Mucosa of descending colon (tissue), 3 donors: ENCODE results near the gene ANO1. TPM values are rescaled to one million over a fixed set of nuclear protein-coding genes. Genes with fewer than 3 reads are reported as not detected.

Source experiments
- ATAC-seq: fragments of 200-7000 bp; cut with Tn5 transposase; one replicate; pipeline ENCODE4 v1.9.1; 2020; ENCODE audit warnings: mild to moderate bottlenecking, moderate library complexity
- DNase-seq, 3 donors: peaks; one replicate each; pipeline ENCODE4 v3.0.0-alpha.2; 2020
- H3K36me3 ChIP-seq: fragments of 200-600 bp; one replicate; pipeline ENCODE4 v1.8.0; 2021; ENCODE audit warnings: low read depth, mild to moderate bottlenecking
- H3K4me1 ChIP-seq: fragments of 200-600 bp; one replicate; pipeline ENCODE4 v1.8.0; 2021; ENCODE audit warnings: low read depth, mild to moderate bottlenecking
- H3K4me3 ChIP-seq: fragments of 200-600 bp; one replicate; pipeline ENCODE4 v1.8.0; 2021; ENCODE audit warnings: mild to moderate bottlenecking
- H3K9me3 ChIP-seq: fragments of 200-600 bp; one replicate; pipeline ENCODE4 v1.8.0; 2021; ENCODE audit warnings: mild to moderate bottlenecking
- intact Hi-C, 2 donors: fragments of 100-400 bp; cut with DNase I in 1 of 2; cut with micrococcal nuclease in 1 of 2; formaldehyde crosslinking; loops; one replicate each; pipeline versions ENCODE4 v1.11.0 to v1.11.1; 2022; cut with DNase I, micrococcal nuclease
- total RNA-seq, 3 donors: library from RNA; stranded (reverse); fragmentation: NEBNext Ultra II Directional in 2 of 3; extraction: Animal tissue kit (Norgen Biotek cat#: 25700) in 2 of 3; gene quantifications; one replicate each; pipeline versions ENCODE4 v1.2.1 to v1.2.4, GENCODE V29; 2021 to 2023
- TF ChIP-seq, protein P1 (sequence below): fragments of 200-600 bp; IDR thresholded peaks from one replicate; pipeline ENCODE4 v1.8.0; 2022; ENCODE audit warnings: antibody characterized with exemption, mild to moderate bottlenecking
- donor health status: DM: no; HTN: no; CAD: no; lungs with moderate emphysema.
- donor health status: DM: no; HTN: no; CAD: no.
- donor health status: DM: no; HTN: yes; CAD: no.

Gene ANO1
- total RNA-seq, 3 donors from 2014 or later, result 10.7 to 26.6 (median 11.8) TPM

DNA sequence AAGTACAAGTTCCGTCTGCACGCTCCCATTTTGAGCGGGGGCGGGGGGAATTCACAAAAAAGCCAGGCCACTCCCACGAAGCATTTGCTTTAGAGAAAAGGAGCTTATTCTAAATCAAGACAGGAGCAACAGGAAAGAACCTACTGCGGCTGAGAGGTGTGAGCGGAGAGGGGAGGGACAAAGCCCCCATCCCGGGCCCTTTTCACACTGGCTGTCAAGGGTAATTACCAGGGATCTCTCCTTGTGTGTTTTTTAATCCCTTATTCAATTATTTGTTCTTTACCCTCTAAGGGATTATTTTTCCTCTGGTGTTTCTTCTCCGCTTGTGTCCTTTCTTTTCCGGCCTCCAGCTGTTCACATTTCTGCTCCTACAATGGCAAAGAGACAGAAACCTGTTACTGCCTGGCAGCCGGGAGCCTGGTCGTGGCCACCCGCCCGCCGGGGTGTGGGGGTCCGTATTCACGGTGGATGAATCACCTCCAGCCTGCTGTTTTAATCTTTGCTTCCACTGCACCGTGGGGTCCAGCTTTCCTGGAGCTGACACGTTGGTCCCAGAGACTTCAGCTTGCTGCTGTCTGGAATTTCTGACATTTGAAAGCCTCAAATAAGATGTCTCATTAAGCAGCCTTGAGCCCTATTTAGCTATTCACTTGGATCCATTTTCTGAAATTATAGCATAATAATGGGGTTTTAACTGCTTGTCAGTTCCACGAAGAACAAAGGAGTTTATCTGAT lies 63.5 kb downstream of the ANO1 start:
- ATAC-seq (no peak), DNase-seq (no peak)
- Histone ChIP-seq H3K9me3 (no peaks in the 10 kb centered on the region), H3K4me1 (no peaks in the 10 kb centered on the region), H3K36me3 (no peaks in the 10 kb centered on the region), H3K4me3 (no peak overlapping the region)
- intact Hi-C loops, result no loop called here
- TF ChIP-seq, protein P1, sequence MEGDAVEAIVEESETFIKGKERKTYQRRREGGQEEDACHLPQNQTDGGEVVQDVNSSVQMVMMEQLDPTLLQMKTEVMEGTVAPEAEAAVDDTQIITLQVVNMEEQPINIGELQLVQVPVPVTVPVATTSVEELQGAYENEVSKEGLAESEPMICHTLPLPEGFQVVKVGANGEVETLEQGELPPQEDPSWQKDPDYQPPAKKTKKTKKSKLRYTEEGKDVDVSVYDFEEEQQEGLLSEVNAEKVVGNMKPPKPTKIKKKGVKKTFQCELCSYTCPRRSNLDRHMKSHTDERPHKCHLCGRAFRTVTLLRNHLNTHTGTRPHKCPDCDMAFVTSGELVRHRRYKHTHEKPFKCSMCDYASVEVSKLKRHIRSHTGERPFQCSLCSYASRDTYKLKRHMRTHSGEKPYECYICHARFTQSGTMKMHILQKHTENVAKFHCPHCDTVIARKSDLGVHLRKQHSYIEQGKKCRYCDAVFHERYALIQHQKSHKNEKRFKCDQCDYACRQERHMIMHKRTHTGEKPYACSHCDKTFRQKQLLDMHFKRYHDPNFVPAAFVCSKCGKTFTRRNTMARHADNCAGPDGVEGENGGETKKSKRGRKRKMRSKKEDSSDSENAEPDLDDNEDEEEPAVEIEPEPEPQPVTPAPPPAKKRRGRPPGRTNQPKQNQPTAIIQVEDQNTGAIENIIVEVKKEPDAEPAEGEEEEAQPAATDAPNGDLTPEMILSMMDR, result no peak

DNA sequence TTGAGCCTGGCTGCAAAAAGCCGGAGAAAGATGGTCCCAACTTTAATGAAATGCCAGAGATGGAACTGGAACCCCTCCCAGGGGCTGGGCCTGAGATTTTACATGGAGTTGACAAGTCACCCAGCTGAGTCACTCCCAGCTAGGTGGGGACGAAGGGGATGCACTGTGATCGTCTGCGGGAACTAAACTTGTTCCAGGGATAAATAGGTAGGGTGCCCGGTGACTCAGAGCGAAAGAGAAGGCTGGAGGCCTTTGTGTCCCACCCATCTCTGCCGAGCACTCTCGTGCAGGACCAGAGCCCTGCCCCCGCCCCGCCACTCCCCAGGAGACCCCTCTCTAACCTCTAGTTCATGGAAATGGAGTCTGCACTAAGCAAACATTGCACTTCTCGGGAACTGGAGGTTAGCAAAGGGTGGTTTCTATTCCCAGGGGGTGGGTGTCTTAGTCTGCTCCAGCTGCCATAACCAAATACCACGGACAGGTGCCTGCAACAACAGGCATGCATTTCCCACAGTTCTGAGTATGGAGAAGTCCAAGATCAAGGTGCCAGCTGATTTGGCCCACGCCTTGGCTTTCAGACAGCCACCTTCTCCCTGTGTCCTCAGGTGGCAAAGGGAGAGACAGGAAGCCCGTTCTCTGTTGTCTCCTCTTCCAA lies 64.2 kb downstream of the ANO1 start:
- intact Hi-C loops, result no loop called here
- ATAC-seq (no peak), DNase-seq (no peak)
- Histone ChIP-seq H3K36me3 (no peaks in the 10 kb centered on the region), H3K9me3 (no peaks in the 10 kb centered on the region), H3K4me1 (no peaks in the 10 kb centered on the region), H3K4me3 (no peak overlapping the region)
- TF ChIP-seq, protein P1, result no peak

DNA sequence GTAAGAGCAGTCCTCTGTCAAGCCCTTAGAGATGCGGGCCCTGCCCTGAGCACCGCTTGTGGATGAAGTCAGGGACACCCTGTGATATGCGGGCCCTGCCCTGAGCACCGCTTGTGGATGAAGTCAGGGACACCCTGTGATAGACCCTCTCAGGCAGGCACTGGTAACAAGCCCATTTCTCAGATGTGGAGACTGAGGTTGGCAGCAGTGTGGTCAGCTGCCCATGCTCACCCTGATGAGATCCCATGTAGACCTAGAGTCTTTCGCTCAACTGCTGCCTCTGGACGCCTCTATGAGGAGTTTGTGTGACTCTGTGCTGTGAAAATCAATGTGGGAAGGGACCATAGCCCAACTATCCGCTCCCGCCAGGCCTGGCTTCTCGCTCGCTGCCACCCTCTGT lies 66.1 kb downstream of the ANO1 start:
- no peaks in the 10 kb centered on the region for H3K9me3 ChIP-seq
- TF ChIP-seq, protein P1, result no peak
- H3K4me3 ChIP-seq, result no peak overlapping the region
- H3K4me1 ChIP-seq, result no peaks in the 10 kb centered on the region
- ATAC-seq, result no peak
- no peaks in the 10 kb centered on the region for H3K36me3 ChIP-seq
- no peak for DNase-seq
- intact Hi-C loops, result no loop called here

DNA sequence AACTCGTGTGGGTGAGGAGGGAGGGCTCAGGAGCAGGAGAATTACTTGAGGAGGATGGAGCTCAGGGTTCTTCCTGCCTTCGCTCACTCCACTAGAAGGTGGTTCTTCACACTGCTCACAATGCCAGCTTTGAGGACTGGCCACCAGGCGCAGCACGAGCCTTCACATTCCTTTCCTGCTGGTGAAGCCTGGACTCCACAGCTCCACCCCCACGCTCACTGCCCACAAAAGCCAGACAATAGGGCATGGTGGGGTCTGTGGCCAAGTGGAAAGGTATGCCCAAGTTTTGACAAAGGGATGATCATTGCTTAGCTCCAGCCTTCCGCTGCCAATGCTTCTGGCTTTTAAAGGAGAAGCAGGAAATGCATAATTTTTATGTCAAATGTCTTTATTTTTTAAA lies 67.0 kb downstream of the ANO1 start:
- Histone ChIP-seq H3K36me3 (no peaks in the 10 kb centered on the region), H3K4me1 (no peaks in the 10 kb centered on the region), H3K9me3 (no peaks in the 10 kb centered on the region), H3K4me3 (no peak overlapping the region)
- DNase-seq (no peak), ATAC-seq (no peak)
- TF ChIP-seq, protein P1, result no peak
- intact Hi-C loops, result no loop called here

DNA sequence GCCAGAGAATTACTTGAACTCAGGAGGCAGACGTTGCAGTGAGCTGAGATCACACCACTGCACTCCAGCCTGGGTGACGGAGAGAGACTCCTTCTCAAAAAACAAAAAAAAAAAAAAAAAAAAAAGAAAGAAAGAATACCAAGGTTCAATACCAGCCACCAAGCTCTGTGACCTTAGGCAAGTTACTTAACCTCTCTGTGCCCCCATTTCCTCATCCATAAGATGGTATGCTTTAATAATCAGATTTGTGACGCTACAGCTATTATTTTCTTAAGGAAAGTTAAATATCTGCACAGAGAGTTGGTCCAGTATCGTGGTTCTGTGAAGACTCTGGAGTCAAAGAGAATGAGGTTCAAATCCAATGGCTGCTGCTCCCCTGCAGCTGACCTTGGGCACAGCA lies 67.7 kb downstream of the ANO1 start:
- ATAC-seq, result no peak
- Histone ChIP-seq H3K4me1 (no peaks in the 10 kb centered on the region), H3K36me3 (no peaks in the 10 kb centered on the region), H3K9me3 (no peaks in the 10 kb centered on the region), H3K4me3 (no peak overlapping the region)
- TF ChIP-seq, protein P1, result no peak
- DNase-seq, result no peak
- intact Hi-C loops, result no loop called here
